Omental fat pad (tissue), 4 donors: ENCODE measurements around the gene COL4A2. TPM values are rescaled to one million over a fixed set of nuclear protein-coding genes. Genes with fewer than 3 reads are reported as not detected.

Experiments
- ATAC-seq: fragments of 150-250 bp; one replicate; pipeline ENCODE4 v1.9.1; 2016; ENCODE audit warnings: mild to moderate bottlenecking, moderate library complexity; ENCODE audit not compliant: low FRiP score
- DNase-seq: peaks from one replicate; pipeline ENCODE4 v3.0.0-alpha.2; 2019; ENCODE audit warnings: low spot score
- CTCF ChIP-seq, 3 donors: fragments of 450-650 bp; IDR thresholded peaks; one replicate each; pipeline ENCODE4 v1.5.1; 2016 to 2017; ENCODE audit warnings: antibody characterized with exemption in 3 of 3, mild to moderate bottlenecking in 3 of 3, moderate library complexity in 2 of 3
- total RNA-seq, 4 donors: library from RNA; depleted of rRNA; stranded (reverse); fragments of >200 nt; gene quantifications; one replicate each; pipeline ENCODE4 v1.1.0, GENCODE V29; 2016

The COL4A2 gene
- total RNA-seq, 4 donors from 2014 or later, result 380 to 788 (median 684) TPM

GRCh38 chr13:110491869-110492678 is 185.0 kb downstream of the COL4A2 start:
- DNase-seq, result no peak
- no peak for TF ChIP-seq CTCF (IDR thresholded peaks at IDR 0.05)
- ATAC-seq, result no peak

- no peak for DNase-seq
- TF ChIP-seq CTCF (IDR thresholded peaks at IDR 0.05), result no peak
- peak; percentile 5 for ATAC-seq
Measured at GRCh38 chr13:110492679-110493593, 185.9 kb downstream of the COL4A2 start.

- no peak for TF ChIP-seq CTCF (IDR thresholded peaks at IDR 0.05)
- DNase-seq (no peak), ATAC-seq (peak; percentile 29)
Measured at GRCh38 chr13:110493613-110494012, 186.5 kb downstream of the COL4A2 start.

- no peak for ATAC-seq
- TF ChIP-seq CTCF (IDR thresholded peaks at IDR 0.05), result no peak
- DNase-seq, result no peak
Measured at GRCh38 chr13:110495376-110495775, 188.3 kb downstream of the COL4A2 start.

GRCh38 chr13:110495881-110496280 is 188.8 kb downstream of the COL4A2 start:
- DNase-seq (no peak), ATAC-seq (no peak)
- no peak for TF ChIP-seq CTCF (IDR thresholded peaks at IDR 0.05)

GRCh38 chr13:110496281-110496680 is 189.2 kb downstream of the COL4A2 start:
- DNase-seq, result no peak
- no peak for ATAC-seq
- TF ChIP-seq CTCF (IDR thresholded peaks at IDR 0.05), result no peak
